Stimulated activated CD4-positive, alpha-beta T cell treated with anti-CD3 and anti-CD28 coated beads, TNF-alpha, amount 100 ng/mL, for 1 hour (primary cell): Measurements from ENCODE around the gene PRELP.
"Not testable (repeated sequence)": the region's sequence is repeated elsewhere in the genome, so short reads cannot be mapped to it uniquely, and the experiment has no call there.

Experiments used
- DNase-seq, 3 donors: peaks; one replicate each; pipeline ENCODE4 v3.0.0-alpha.2; 2020; ENCODE audit warnings: low read depth in 3 of 3, low spot score in 1 of 3

PRELP gene

DNA sequence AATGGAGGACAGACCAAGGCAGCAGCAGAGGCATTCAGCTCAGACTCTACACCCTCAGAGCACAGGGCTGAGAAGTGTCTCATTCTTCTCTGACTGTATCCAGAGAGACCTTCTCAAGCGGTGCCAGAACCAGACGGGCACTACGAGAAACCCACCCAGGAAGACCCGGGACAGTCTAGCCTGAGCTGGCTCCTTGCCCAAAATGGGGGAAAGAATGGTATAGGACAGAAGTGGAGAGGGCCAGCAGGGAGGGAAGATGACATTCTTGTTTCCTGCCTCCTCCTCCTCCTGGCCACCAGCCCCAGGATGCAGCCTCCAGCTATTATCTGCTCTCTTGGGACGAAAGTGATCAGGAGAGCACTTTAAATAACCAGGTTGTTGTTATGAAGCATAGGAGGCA, 22.6 kb upstream of the PRELP start:
- no peak for DNase-seq

DNA sequence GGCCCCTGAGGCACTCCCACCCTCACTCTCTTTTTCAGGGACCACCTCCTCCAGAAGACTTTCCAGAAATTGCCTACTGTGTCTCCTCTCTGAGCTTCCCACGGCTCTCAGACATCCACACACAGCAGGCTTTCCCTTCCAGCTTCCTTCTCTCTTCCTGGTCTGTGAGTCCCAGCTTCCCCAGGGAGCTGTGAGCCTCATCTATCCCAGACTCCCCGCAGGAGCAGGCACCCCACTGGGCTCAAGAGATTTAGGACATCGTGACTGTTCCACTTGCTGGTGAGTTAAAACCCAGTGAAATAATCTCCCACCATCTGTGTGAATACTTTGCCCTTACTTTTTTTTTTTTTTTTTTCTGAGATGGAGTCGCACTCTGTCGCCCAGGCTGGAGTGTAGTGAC, 22.0 kb upstream of the PRELP start:
- DNase-seq = no peak

DNA sequence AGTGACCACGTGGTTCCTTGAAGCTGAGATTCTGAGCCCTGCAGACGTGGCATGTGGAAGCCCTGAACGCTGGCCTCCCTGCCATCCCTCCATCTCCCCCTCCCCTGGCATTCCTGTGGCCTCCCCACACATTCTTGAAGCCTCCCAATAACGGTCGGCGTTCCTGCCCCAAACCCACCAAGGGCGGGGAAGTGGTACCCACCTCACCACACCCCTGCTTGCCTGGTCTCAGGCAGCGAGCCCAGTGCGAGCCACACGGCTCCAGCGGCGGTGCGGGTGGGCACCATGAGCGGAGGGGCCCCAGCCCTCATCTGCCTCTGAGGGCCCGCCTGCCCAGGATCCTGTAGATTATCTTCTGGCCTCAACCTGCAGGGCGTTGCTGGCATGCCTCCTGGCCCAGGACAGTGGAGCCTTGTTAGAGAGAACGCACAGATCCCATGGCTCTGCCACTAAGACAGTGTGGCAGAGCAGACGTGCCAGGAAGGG, 20.6 kb upstream of the PRELP start:
- no peak for DNase-seq

DNA sequence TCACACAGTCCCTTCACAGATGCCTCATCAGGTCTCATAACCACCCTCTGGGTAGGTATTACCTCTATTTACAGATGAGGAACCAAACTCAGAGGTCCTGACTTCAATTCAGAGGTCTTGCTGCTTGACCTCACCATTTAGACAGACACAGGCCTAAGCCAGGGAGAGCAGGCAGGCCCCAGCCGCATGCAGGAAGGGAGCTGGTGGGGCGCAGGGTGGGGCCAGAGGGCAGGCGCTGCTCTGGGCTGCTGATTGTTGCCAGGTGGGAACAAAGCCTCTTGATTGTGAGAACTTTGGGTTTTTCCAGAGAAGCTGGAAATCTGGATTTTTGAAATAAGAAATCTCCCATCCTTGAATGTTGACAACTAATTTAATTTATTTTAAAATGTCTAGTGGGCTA, 19.9 kb upstream of the PRELP start:
- no peak for DNase-seq

DNA sequence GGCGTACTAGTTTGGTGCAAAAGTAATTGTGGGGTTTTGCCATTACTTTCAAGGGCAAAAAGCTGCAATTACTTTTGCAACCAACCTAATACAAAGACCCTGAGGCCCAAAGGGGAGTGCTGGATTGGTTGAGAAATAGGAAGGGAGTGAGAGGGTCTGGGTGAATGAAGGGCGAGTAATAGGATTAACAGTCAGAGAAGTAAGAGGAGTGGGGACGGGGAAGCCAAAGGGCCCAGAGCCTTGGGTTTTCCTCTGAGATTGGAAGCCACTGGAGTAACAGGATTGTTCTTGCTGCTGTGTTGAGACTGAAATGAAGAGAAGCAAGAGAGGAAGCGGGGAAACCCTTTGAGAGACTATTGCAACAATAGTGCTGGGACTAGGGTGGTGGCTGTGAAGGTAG, 19.0 kb upstream of the PRELP start:
- DNase-seq = no peak

DNA sequence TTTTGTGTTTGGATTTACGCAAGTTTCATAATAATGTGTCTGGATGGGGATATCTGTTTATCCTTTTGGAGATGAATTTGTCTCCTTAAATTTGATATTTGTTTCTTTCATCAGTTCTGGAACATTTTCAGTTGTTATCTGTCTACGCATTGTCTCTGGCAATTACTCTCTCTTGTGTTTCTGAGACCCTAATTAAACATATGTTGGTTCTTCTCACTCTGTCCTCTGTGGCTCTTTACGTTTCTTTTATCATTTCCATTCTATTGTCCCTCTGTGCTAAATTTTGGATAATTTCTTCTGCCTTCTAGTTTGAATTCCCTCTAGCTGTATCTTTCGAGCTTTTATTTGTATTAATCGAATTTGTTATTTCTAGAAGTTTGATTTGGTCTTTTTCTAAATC, 17.5 kb upstream of the PRELP start:
- DNase-seq = no peak

DNA sequence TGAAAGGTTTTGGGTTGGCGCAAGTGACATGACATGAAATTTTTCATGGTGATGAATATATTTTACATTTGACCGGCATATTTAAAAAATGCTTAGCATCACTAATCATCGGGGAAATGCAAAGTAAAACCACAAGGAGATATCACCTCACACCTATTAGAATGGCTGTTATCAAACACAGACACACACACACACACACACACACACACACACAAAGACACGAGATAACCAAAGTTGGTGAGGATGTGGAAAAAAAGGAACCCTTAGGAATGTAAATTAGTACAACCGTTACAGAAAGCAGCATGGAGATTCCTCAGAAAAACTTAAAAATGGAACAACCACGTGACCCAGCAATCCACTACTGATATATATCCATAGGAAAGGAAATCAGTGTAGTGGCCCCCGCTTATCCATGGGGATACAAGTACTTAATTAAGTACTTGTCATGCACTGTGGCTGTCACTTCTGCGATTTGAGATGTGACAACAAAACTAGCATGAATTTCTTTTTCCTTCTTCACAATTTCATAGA, 15.9 kb upstream of the PRELP start:
- DNase-seq = no peak

DNA sequence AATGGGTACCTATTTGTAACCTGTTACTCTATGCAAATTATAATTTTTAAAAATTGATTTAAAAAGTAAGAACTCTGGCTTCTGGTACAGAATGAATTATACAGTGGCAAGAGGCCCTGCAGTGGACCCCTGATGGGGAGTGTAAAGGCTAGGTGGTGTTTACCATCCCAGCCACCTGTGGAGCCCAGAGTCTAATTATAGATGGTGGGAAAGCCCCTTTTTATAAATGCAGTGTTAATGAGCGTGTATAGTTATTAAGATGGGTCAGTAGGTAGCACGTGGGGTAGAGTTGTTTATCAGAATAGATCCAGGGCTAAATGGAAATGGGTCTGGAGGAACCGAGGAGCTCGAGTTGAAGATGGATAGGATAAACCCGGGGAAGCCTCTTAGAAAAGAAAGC, 13.9 kb upstream of the PRELP start:
- DNase-seq = no peak

DNA sequence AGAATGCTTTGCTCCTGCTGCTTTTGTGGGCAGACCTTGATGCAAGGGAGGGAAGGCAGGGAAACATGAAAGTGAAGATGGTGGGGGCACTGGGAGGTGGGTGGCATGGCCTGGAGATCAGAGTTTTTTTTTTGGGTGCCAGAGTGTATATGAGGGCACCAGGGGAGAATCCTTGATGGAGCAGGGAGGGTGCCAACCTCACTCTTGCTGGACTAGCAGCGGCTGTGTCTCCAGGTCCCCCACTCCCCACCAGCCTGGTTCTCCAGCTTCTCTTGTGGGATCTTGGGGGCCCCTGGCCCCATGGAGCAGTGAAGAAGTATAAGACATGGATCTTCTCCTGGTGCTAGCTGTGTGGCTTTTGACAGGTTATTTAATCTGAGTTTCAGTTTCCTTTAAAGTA, 13.5 kb upstream of the PRELP start:
- DNase-seq = no peak

DNA sequence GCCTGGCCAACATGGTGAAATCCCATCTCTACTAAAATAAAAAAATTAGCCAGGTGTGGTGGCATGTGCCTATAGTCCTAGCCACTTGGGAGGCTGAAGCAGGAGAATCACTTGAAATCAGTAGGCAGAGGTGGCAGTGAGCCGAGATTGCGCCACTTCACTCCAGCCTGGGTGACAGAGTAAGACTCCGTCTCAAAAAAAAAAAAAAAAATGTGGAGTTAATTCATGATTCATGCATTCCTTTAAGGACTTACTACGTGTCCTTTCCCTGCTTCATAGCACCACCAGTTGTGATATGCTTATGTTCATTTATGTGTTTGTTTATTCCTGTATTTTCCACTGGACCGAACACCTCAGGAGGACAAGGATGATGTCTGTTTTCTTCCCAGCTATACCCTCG, 12.7 kb upstream of the PRELP start:
- DNase-seq = no peak

DNA sequence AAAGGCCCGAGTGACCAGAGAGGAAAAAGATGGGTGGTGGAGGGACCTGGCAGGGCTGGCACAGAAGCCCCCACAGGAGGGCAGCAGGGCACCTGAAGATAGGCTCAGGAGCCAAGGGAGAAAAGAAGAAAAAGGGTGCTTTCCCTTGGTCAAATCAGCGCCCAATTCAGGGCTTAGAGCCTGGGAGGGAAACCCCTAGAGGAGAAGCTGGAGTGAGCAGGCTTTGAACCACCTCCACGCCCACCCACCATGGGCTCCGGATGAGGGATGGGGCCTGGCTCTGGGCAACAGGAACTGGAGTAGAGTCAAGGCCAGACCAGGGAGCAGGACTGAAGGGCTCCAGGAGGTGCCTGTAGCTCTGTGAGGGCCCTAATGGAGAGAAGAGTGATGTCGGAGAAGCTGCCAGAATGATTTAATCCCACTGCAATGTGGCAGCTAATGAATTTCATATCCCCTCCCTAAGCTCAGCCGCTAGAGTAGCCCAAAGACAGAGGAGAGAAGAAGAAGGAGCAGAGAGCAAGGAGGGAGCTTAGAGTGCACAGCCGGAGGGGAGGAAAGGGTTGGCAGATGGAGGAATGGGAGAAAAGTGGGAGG, 12.0 kb upstream of the PRELP start:
- DNase-seq = no peak

DNA sequence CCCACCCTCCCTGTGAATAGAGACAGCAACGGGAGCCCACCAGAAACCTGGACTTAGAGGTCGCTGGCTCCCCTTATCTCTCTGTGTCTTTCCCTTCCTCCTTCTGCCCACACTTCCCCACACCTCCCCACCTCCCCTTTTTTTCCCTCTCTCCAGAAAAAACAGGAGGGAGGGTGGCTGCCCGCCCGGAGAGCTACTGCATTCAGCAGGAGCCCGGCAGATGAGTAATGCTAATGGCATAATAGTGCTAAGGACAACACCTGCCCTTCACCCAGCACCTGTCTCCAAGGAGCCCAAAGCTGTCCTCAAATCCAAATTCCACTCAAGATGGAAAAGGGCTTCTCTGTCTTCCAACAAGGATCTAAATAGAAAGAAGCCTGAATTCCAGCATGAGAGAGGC, 11.4 kb upstream of the PRELP start:
- no peak for DNase-seq

DNA sequence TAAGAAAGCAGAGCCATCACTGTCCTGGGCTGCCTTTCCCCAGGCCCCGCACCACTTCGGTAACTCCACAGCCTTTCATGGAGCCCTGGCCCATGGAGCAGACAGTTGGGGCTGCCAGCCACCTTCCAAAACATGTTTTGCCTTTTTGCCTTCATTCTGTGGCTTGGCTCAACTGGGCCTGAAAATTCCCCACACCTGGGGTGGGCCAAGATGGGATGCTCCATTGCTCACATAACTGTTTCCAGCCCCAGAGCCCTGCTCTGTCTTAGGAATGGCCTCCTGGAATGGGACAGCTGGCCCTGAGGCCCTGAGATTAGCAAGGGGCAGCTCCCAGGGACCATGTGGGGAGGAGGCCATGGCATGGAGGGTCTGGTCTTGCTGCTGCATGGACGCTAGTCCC, 10.9 kb upstream of the PRELP start:
- no peak for DNase-seq

DNA sequence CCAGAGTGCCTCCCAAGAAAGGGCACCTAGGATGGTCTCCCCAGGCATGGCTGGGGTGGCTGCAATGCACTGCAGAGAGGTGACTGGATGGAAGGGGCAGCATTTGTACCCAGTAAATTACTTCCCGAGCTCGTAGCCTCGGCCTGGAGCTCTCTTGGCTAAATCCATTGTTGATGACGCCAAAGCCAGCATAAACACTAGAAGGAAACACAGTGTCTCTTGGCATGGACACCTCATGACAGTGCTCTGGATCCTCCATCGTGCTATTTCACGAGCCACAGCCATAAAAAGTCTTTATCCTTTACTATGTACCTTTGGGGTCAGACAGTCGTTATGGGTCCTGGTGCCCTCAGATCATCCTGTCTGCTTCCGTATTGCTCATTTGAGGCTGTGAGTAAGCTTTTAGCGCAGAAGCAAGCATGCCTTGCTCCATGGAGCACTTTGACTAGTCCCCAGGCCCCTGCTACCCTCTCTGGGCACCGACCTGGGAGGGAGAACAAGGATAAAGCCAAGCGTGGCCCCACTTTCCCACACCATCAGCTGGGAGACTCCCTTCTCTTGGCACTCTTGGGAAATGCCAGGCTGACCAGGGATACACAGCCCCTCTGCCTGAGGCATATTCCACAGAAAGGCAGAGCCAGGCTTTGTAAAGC, 10.3 kb upstream of the PRELP start:
- no peak for DNase-seq

DNA sequence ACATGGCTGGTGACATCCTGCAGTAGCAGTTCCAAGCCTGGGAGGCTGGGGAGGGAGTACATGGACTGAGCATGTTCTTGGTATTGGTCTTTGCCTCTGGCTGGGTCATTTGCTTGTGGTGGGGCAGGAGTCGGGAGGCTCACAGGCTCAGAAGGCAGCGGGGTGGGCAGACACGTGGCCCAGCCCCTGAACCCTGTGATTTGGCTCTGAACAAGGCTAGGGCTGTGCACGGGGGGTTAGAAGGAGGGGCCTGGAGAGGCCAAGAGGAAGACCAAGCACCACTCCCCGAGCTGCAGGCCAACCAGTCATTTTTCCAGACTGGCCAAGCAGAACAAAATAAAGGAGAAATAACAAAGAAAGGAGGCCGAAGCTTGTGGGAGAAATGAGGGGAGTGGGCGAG, 9.7 kb upstream of the PRELP start:
- DNase-seq = no peak

DNA sequence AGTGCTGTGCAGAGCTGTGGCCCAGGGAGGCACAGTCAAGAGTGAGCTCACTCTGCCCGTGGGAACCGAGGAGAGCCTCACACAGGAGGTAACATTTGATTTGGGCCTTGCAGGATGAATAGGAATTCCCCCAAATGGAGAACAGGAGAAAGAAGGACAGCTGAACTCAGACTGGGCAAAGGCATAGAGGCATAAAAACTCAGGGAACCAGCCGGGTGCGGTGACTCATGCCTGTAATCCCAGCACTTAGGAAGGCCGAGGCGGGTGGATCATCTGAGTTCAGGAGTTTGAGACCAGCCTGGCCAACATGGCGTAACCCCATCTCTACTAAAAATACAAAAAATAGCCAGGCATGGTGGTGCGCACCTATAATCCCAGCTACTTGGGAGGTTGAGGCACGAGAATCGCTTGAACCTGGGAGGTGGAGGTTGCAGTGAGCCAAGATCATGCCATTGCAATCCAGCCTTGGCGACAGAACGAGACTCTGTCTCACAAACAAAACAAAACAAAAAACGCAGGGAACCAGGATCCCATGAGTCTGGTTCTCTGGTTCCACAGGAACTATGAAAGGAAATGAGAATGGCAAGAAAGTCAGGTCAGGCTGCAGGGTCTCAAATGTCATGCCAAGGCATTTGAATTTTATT, 8.6 kb upstream of the PRELP start:
- DNase-seq = not testable (repeated sequence)

DNA sequence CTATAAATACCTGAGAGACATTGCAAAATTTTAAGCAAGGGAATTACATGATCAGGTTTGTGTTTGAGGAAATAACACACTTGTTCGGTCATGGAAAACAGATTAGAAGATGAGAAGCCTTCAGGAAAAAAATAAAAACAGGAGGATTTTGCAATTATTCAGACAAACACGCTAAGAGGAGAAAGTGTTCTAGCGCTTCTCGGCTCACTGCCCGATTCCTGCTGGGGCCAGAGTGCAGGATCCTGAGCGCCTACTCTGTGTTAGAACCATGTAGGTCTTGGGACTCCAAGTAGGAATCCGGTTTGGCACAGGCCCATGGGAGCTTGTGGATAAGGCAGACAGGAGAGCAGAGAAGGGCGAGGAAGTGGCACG, 8.1 kb upstream of the PRELP start:
- DNase-seq = no peak

DNA sequence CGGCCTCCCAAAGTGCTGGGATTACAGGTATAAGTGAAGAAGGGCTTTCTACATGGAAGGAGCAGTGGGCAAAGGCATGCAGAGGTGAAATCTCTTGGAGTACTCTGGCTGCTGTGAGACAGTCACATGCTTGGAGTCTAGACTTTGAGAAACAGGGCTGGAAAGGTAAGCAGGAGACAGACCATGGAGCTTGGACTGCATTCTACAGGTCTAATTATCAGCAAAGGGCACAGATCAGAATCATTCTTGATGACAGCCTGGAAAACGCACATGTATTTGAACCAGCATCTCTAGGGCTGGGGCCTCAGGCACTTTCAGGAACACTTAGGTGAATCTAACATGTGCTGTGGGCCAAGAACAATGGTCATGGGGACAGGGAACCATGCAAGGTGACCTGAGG, 7.3 kb upstream of the PRELP start:
- DNase-seq = no peak

DNA sequence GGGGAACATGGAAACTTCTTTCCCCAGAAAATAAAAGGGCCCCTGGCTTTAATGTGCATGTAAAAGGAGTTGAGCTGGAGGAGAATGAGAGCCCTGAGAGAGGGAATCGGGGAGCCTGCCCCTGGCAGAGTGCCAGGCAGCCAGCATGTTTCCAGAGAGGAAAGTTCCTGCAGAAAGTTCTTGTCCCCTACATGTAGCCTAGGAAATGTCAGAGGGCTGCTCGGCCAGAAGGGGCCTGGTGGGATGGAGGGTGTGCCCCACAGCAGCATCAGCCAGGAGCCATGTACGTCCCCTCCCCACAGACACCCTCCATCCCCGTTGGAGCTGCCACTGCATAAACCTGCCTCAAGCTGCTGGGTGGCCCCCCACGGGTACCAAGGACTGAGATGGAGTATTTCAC, 5.4 kb upstream of the PRELP start:
- no peak for DNase-seq

DNA sequence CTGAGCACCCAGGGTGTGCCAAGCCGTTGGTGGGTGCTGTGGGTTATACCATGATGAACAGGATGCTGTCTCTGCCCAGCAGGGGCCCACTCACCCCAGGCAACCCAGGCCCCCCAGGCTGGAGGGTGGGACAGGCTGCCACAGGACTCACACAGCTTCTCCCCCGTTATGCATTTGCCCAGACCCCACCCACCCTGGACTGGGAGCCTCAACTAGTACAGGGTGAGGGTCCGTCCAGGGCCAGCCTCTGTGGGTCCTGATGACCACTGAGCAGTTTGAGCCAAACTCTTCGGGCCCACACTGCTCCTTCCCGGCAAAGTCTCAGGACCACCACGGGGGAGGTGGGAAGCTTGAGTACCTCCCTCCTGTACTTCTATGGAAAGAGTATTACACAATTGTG, 3.8 kb upstream of the PRELP start:
- DNase-seq = no peak

DNA sequence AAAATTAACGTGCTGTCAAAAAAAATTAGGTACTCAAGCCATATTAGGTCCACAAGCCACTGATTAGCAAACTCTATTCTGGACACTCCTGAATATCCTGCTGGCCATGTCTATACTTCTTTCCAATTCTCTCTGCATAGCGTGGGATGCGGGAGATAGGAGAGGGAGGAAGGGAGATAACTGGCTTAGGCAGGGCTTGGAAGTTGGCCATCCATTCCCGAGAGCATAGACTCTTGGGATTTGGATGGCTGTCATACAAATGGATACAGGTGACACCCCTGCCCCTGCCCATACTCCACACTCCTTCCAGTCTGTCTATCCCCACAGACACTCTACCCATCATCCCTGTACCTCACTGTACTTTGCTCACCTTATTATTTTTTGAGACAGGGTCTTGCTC, 2.3 kb upstream of the PRELP start:
- DNase-seq = no peak

DNA sequence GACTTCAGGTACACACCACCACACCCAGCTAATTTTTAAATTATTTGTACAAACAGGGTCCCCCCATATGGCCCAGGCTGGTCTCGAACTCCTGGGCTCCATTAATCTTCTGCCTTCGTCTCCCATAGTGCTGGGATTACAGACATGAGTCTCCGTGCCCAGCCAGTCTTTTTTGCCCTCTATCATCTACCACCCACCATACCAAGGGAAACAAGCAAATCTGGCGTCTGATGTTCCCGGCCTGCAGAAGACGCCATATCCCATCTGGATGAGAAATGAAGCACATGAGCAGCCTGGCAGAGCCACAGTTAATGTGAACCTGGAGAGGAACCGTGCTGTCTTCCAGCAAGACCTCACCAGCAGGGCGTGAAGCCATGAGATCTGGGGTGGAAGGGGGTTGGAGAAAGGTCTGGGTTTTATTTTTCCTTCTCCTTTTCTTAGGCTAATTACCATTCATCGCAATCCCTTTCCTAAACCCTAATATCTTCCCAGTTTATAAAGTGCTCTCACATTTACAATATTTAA, 1.8 kb upstream of the PRELP start:
- DNase-seq = no peak
